ENCODE data around the gene GCFC2.

GCFC2 gene

DNA sequence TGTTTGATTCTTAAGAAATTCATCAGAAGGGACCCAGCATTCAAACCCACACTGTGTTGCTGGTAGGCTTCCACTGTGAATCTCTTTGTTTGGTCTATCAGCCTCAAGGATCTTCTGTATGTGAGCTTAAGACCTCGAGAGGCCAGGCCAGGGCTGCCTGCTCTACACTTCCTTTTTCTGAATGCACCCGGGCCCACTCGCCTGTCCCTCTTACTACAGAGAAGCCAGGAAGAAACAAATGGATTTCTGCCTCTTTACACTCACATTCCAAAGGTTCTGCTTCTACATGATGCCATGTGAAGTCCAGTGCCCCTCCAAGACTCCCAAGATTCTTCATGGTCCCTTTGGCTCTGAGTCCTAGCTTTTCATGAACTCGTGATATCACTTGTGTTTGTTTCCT is 89.5 kb downstream of the GCFC2 start:
- Histone ChIP-seq H3K27me3 (ENCODE audit: control insufficient read depth, insufficient read depth, low read length) (no peaks in the 10 kb centered on the region), H3K27ac (no peak overlapping the region), H3K4me1 (no peaks in the 10 kb centered on the region), H3K4me2 (ENCODE audit: low read length) (no peak overlapping the region), H3K9ac (no peak overlapping the region), H3K9me3 (ENCODE audit: control insufficient read depth, low read length) (no peaks in the 10 kb centered on the region), H3K36me3 (ENCODE audit: control insufficient read depth, insufficient read depth, low read length) (no peaks in the 10 kb centered on the region), H3K4me3 (ENCODE audit: low read depth, low read length) (no peak overlapping the region), H2AFZ (no peak overlapping the region), H3K79me2 (no peaks in the 10 kb centered on the region)
- TF ChIP-seq, protein P1, sequence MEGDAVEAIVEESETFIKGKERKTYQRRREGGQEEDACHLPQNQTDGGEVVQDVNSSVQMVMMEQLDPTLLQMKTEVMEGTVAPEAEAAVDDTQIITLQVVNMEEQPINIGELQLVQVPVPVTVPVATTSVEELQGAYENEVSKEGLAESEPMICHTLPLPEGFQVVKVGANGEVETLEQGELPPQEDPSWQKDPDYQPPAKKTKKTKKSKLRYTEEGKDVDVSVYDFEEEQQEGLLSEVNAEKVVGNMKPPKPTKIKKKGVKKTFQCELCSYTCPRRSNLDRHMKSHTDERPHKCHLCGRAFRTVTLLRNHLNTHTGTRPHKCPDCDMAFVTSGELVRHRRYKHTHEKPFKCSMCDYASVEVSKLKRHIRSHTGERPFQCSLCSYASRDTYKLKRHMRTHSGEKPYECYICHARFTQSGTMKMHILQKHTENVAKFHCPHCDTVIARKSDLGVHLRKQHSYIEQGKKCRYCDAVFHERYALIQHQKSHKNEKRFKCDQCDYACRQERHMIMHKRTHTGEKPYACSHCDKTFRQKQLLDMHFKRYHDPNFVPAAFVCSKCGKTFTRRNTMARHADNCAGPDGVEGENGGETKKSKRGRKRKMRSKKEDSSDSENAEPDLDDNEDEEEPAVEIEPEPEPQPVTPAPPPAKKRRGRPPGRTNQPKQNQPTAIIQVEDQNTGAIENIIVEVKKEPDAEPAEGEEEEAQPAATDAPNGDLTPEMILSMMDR (IDR thresholded peaks at IDR 0.05): no peak

DNA sequence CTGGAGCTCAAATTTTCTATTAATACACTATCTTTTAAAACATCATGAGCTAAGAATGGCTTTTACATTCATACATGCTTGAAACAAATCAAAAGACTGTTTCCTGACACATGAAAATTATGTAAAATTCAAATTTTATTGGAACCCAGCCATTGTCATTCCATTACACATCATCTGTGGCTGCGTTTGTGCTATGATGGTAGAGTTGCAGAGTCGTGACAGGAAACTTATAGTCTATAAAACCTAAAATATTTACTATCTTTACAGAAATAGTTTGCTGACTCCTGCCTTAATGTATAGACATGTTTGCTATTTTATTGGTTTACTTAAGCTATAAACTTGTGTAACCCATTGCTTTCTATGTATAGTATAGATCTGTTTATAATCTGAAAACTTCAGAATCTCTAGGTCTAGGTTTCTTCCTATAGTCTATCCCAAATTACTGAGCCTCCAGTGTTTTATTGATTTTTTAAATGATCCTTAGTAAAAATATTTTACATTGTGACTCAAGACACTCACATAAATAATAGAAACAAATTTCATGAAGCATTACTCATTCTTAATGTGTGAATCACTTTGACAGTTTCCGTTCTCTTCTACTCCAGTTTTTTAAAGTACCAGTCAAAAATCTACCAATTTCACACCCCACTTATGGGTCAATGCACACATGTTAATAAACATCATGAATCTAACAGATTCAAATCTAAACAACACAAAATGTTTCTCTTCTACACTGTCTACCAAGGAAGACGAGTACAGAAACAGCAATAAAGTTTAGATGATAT is 90.6 kb downstream of the GCFC2 start:
- H2AFZ ChIP-seq: no peak overlapping the region
- H3K4me3 ChIP-seq (ENCODE audit: low read depth, low read length): no peak overlapping the region
- H3K27ac ChIP-seq: no peak overlapping the region
- no peaks in the 10 kb centered on the region for H3K27me3 ChIP-seq (ENCODE audit: control insufficient read depth, insufficient read depth, low read length)
- TF ChIP-seq, protein P1 (IDR thresholded peaks at IDR 0.05): no peak
- H3K4me2 ChIP-seq (ENCODE audit: low read length): no peak overlapping the region
- H3K9me3 ChIP-seq (ENCODE audit: control insufficient read depth, low read length): no peaks in the 10 kb centered on the region
- no peak overlapping the region for H3K9ac ChIP-seq
- H3K79me2 ChIP-seq: no peaks in the 10 kb centered on the region
- H3K4me1 ChIP-seq: no peaks in the 10 kb centered on the region
- H3K36me3 ChIP-seq (ENCODE audit: control insufficient read depth, insufficient read depth, low read length): no peaks in the 10 kb centered on the region

DNA sequence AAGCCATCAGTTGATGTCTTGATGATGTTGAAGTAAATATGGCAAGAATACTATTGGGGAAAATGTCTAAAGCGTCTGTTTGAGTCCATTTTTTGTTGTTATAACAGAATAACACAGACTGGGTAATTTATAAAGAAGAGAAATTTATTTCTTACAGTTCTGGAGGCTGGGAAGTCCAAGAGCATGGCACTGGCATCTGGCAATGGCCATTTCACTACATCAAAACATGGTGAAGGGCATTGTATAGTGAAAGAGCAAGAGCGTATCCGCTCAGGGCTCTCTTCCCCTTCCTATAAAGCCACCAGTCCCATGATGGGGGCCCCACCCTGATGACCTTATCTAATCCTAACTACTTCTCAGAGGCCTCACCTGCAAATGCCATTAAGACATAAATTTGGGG is 93.8 kb downstream of the GCFC2 start:
- H3K4me2 ChIP-seq (ENCODE audit: low read length): no peak overlapping the region
- H2AFZ ChIP-seq: no peak overlapping the region
- no peak overlapping the region for H3K9ac ChIP-seq
- H3K27ac ChIP-seq: no peak overlapping the region
- no peaks in the 10 kb centered on the region for H3K27me3 ChIP-seq (ENCODE audit: control insufficient read depth, insufficient read depth, low read length)
- no peaks in the 10 kb centered on the region for H3K4me1 ChIP-seq
- H3K36me3 ChIP-seq (ENCODE audit: control insufficient read depth, insufficient read depth, low read length): no peaks in the 10 kb centered on the region
- H3K79me2 ChIP-seq: no peaks in the 10 kb centered on the region
- H3K9me3 ChIP-seq (ENCODE audit: control insufficient read depth, low read length): no peaks in the 10 kb centered on the region
- TF ChIP-seq, protein P1 (IDR thresholded peaks at IDR 0.05): no peak
- no peak overlapping the region for H3K4me3 ChIP-seq (ENCODE audit: low read depth, low read length)

DNA sequence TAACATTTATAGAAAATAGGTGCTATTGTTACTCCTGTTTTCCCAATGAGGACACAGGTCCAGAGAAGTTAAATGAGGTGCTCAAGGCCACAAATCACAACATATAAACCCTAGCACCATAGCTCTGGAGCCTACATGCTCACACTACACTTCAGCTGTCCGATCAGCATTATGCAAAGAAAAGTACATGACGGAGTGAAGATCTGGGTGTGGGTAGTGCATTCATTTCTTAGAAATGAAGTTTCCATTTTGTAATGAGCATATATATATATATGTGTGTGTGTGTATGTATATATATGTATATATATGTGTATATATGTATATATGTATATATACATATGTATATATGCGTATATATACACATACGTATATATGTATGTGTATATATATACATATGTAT is 94.3 kb downstream of the GCFC2 start:
- Histone ChIP-seq H3K79me2 (no peaks in the 10 kb centered on the region), H3K36me3 (ENCODE audit: control insufficient read depth, insufficient read depth, low read length) (no peaks in the 10 kb centered on the region), H3K27me3 (ENCODE audit: control insufficient read depth, insufficient read depth, low read length) (no peaks in the 10 kb centered on the region), H3K9me3 (ENCODE audit: control insufficient read depth, low read length) (no peaks in the 10 kb centered on the region), H3K4me3 (ENCODE audit: low read depth, low read length) (no peak overlapping the region), H3K9ac (no peak overlapping the region), H3K27ac (no peak overlapping the region), H3K4me2 (ENCODE audit: low read length) (no peak overlapping the region), H3K4me1 (no peaks in the 10 kb centered on the region), H2AFZ (no peak overlapping the region)
- TF ChIP-seq, protein P1 (IDR thresholded peaks at IDR 0.05): no peak

DNA sequence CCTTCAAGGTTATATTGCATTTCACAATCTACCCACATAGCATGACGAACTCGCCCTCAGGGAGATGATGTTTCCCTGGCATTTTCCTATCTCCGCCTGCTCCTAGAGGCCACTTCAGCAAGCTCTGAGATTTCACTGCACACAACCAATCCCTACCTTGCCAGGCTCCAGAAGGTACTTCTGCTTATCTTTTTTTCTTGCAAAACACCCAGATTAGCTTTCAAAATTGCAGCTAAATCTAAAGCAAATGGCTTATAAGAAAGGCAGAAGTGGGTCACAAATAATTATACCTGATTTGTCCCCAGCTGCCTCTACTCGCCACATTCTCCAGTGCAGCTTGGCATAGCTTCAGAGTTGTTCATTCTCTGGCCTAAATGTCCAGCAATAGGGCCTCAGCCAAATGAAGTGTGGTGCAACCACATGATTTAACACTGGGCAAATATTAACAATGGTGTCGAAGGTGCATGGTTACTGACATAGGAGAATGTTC is 96.5 kb downstream of the GCFC2 start:
- Histone ChIP-seq H3K79me2 (no peaks in the 10 kb centered on the region), H3K9me3 (ENCODE audit: control insufficient read depth, low read length) (no peaks in the 10 kb centered on the region), H3K27ac (no peak overlapping the region), H3K36me3 (ENCODE audit: control insufficient read depth, insufficient read depth, low read length) (no peaks in the 10 kb centered on the region), H3K4me3 (ENCODE audit: low read depth, low read length) (no peak overlapping the region), H2AFZ (no peak overlapping the region), H3K27me3 (ENCODE audit: control insufficient read depth, insufficient read depth, low read length) (no peaks in the 10 kb centered on the region), H3K9ac (no peak overlapping the region), H3K4me2 (ENCODE audit: low read length) (no peak overlapping the region), H3K4me1 (no peaks in the 10 kb centered on the region)
- TF ChIP-seq, protein P1 (IDR thresholded peaks at IDR 0.05): no peak

All from parathyroid adenoma (tissue), 2 donors.